NK-92 treated with Interleukin-12 subunit alpha and Interleukin-12 subunit beta, amount 100 ng/mL, for 24 hours (cell line): Measurements from ENCODE around the gene BTF3.
"Not testable (repeated sequence)": the region's sequence is repeated elsewhere in the genome, so short reads cannot be mapped to it uniquely, and the experiment has no call there.

Experiments
- DNase-seq: peaks from one replicate; lab custom pipeline; 2025; lab: John Stamatoyannopoulos, UW

BTF3 gene

DNA sequence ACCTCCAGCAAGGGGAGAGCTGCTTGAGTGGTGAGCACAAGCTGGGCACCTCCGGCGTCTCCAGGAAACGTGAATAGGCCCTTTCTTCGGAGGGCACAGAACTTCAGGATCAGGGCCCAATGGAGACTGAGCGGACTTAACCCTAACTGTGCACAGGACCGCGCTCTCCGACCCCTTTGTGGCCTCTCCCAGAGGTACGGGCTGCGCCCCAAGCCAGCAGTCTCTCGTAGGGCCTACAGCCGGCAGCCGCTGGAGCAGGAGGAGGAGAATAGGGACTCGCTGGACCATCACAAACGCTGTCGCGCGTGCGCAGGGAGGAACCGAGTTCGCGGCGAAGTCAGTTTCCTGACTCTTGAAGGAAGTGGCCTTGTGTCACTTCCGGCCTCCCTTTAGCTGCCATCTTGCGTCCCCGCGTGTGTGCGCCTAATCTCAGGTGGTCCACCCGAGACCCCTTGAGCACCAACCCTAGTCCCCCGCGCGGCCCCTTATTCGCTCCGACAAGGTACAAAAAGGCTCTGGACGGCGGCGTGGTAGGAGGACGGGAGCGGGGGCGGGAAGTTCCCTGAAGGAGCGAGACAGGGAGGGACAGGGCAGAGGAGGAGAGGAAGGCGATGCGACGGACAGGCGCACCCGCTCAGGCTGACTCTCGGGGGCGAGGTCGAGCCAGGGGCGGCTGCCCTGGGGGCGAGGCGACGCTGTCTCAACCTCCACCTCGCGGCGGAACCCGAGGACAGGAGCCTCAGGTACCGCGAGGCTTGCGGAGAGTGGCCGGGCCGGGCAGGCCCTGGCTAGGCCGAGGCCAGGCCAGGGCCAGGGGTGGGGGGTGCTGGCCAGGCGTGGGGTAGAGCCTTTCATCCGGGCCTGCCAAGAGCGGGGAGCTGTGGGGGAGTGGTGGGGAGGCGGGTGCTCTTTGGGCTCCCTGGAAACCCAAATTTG, at the start of gene BTF3:
BTF3 (plus strand) TSS at position 386 of the 936 bp plus-strand sequence; CDS start at position 612, 226 bp downstream.
- peak; percentile 94 for DNase-seq

DNA sequence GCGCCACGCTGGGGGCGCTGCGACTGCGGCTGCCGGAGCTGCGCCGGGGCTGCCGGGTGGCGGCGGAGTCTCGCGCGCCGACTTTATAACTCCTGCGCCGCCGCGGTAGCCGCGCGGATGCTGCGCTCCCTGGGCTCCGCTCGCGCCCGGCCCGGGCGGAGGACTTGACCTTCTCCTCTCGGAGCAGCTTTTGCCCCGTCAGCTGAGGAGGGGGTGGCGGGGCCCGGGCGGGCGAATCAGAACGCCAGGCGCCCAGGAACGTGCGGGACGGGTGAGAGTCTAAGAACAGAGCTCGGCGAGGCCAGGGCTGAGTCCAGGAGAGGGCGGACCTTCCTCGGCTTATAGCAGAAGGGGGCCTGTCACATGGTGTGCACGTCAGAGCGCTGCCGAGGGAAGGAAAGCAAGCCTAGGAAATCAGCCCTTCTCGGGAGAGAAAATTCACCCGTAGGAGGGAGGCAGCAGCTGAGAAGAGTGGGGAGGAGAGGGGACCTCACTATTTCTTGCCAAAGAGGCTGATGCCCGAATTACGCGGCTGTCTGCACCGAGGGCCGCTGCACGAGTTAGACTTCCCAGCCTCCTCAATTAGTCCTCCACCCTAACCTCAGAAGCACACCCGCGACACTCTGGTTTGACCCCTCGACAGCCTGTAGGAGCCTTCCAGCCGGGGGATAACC, 49.6 kb upstream of the BTF3 start, which contains the start of gene FOXD1:
FOXD1 (minus strand) TSS at position 315 of the 674 bp plus-strand sequence. CDS start 415 bp downstream, outside the sequence.
- DNase-seq: peak; percentile 68

DNA sequence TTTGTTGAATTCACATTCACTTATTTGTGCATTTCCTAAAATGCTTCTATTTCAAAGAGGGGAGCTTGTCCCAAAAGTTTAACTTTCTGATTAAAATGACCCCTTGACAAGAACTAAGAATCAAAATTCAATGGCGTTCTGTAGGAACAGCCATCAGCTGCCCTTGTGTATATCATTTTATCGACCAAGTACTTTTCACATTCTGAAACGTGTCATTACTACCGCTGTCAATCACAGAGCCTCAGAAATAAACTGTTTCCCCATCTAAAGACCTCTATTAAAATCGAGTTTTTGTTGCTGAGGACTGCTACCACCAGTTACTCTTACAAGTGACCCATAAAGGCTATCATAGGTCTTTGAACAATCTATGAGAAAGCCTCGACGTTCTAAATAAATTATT, 48.1 kb upstream of the BTF3 start:
- no peak for DNase-seq

DNA sequence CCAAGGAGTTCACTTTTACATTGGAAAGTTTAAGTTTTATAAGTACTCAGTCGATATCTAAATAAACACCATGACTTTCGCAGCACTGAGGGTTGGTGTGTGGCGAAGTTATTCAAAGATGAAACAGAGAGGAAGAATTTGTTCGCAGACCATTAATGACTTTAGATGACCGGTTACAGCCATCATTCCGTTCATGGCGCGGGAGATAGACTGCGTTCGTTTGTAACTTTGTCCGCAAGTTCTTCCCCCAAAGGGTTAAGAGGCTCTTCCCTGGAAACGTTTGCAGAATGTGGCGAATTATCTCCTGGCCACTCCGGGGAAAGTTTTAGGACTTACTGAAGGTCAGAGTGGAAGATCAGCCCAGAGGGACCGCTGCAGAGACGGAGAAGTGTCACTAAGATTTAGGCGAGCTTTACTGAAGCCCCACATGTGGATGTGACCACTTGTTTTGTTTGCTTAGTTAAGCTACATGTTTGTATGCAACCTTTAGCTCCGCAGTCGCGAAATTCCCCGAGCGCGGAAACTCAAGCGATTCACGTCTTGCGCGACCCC, 47.5 kb upstream of the BTF3 start:
- DNase-seq: no peak

DNA sequence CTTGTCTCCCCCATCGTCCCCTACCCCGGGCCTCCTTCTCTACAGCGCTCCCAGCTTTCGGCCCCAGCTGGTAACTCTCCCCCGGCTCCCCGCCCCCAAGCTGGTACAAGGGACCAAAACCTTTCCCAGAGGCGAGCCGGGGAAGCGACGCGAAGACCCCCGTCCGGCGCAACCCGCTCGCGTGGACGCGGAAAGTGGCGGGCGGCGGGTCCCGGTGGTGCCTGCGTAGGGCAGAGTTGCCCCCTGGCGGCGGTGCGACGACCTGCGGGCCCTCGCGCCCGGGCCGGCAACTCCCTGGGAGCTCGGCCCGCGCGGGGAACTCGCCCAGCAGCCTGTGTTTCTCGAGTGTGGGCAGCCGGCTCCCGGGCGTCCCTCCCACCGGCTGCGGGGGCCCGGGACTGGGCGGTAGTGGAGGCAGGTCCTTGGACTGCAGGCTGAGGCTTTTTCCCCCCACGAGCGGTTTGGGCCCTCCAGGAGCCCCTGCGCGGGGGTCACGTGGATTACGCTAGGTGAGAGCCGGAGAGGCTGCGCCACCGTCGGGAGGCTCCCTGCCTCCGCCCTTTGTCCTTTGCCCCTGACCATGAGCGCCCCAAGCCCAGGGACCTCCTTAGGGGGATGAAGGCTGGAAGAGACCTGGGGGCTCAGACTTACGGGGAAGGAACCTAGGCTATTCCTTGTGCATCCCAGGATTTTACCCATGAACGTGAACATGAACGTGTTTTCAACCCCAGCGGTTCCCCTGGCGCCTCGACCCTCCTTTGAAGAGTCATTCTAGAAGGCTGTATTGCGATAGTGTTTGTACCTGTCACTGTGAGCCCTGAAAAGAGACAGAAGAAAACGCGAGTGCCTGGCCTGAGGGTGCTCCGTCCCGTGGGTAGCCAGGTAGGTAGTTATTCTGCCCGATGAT, 46.8 kb upstream of the BTF3 start:
- peak; percentile 19 for DNase-seq

DNA sequence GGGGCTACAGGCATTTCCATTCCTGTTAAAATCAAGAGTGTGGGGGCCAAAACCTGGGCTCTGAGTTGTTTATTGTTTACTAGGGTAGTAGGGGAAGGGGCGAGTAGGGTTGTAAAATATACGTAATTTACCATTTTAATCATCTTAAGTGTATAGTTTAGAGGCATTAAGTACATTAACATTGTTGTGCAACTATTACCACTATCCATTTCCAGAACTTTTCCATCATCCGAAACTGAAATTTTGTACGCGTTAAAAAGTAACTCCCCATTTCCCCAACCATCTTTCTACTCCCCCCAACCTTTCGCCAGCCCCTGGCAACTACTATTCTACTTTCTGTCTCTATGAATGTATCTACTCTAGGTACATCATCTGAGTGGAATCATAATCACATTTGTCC, 46.0 kb upstream of the BTF3 start:
- no peak for DNase-seq

DNA sequence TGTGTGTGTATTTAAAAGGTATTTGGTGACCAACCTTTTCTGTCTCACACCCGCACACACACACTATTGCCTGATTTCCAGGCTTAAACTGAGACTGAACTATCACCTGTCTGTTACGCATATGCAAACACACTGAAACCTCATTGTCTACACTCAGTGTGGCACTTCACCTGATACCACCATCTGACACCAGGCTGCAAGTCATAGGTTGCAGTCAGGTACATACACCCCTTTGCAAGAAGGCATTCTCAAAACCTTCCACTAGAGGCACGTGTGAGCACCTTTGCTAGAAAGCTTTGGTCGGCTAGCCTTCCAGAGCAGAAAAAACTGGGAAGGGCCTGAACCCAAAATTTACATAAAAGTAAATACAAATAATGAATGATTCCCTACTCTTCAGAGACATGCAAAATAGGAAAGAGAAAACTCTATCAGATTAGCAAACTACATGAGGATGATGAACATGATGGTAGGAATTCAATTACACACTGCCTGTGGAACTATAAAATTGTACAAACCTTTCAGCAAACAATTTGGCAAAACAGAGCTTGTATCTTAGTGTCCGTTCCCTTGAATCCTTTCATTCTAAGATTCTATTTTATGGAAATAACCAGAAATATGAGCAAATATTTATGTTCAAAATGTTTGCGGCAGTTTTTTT, 43.7 kb upstream of the BTF3 start:
- peak; percentile 17 for DNase-seq

DNA sequence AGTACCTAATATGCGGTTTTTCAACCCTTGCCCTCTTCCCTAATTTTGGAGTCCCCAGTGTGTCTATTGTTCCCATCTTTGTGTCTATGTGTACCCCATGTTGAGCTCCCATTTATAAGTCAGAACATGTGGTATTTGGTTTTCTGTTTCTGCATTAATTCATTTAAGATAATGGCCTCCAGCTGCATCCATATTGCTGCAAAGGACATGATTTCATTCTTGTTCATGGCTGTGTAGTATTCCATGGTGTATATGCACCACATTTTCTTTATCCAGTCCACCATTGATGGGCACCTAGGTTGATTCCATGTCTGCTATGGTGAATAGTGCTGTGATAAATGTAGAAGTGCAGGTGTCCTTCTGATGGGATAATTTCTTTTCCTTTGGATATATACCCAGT, 41.8 kb upstream of the BTF3 start:
- not testable (repeated sequence) for DNase-seq

DNA sequence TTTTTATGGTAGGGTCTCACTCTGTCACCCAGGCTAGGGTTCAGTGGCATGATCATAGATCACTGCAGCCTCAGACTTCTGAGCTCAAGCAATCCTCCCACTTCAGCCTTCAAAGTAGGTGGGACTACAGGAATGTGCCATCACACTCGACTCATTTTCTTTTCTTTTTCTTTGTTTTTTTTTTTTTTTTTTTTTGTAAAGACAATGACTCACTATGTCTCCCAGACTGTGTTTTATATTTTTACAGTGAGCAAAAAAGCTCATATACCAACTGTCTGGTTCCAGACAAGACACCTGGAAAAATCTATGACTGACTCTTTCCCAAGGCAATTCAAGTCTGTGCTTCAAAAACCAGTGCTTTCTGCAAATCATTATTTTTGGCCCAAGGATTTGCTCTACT, 38.9 kb upstream of the BTF3 start:
- DNase-seq: no peak

DNA sequence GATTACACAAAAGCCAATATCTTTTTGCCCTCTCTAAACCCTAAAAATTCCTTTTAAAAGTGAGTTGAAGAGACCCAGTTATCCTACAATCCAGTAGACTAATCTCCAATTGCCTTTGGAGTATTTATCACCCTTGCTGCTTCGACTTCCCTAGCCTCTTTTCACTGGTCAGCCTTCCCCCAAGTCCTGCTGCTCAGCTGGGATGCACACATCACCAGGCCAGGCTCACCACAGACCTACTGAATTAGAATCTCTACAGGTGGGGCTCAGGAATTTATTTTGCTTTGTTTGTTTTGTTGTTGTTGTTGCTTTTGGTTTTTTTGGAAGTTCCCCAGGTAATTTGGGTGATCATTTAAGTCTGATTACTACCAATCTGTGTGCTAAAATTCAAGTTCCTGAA, 38.1 kb upstream of the BTF3 start:
- DNase-seq: no peak

DNA sequence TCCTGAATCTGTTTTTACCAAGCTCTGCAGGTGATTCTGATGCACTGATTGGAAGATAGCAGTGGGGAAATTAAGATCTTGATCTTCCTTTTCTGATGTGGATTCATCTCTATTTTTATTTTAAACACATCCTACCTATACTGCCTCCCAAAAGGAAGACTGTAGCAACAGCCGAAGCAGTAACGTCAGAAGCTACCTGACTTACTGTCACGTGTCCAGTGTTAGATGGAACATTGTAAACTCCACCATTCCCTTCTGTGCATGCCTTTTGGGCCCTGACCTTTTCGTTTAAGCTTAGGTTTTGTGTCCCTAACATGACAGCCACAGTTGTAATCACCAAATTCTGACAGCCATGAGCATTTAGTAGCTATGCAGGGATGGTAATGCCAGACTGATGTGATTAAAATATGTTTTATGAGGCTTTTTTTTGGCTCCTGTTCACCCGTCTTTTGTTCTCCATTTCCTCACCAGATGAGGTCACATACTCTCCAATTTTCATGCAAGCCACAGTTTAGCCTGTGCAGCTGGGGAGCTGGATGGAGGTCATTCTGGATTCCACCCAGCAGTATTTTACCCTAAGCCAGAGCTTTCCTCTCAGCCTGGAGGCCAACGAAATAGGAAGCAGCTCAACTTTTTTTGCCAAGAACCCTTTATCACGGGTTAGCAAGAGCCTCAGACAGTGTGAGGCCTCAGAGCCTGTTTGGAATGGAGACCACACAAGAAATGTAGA, 34.1 kb upstream of the BTF3 start:
- DNase-seq: no peak

DNA sequence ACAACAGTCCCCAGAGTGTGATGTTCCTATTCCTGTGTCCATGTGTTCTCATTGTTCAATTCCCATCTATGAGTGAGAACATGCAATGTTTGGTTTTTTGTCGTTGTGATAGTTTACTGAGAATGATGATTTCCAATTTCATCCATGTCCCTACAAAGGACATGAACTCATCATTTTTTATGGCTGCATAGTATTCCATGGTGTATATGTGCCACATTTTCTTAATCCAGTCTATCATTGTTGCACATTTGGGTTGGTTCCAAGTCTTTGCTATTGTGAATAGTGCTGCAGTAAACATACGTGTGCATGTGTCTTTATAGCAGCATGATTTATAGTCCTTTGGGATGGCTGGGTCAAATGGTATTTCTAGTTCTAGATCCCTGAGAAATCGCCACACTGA, 29.6 kb upstream of the BTF3 start:
- not testable (repeated sequence) for DNase-seq

DNA sequence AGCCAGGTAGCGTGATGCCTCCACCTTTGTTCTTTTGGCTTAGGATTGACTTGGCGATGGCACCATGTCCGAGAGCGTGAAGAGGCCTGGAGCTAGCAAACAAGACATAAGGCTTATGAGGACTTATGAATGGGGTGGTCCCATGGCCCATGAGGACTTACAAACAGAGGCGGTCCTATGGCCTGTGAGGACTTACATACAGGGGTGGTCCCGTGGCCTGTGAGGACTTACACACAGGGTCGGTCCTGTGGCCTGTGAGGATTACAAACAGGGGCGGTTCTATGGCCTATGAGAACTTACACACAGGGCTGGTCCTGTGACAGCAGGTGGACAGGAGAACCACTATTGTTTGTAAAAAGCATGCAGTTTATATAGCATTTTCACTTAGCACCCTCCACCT, 28.4 kb upstream of the BTF3 start:
- DNase-seq: no peak

DNA sequence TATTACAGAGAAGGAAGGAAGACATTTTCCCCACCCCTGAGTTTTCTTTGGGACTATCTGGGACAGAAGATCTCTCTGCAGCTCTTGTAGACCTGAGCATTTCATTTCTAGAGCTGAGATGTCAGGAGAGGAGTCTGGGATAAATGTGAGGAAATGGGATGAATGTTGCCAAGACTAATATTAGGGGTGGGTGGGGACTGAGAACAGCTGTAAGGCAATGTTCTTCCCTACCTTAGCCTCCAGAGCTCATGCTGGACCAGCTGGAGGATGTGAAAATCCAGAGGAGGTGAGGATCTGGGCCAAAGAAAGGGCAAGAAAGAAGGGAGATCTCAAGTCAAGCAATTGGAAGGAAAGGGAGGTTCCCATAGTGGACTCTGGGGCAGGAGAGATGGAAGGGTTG, 26.6 kb upstream of the BTF3 start:
- no peak for DNase-seq

DNA sequence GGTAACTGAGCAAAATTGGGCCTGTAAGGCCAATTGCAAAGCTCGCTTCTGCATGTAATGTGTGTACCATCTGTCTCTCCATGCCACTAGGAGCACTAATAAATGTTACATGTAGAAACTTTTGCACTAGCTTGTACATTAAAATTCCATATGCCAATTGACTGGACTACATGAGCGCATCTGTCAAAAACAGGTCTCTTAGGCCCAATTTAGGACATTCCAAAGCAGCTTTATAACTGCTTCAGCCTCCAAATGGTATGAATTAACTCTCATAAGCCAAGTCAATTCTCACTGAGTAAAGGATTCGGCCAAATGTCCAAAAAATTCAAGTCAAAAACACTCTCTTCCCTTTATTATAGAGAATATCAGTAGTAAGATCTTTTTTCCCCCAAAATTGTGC, 26.1 kb upstream of the BTF3 start:
- no peak for DNase-seq

DNA sequence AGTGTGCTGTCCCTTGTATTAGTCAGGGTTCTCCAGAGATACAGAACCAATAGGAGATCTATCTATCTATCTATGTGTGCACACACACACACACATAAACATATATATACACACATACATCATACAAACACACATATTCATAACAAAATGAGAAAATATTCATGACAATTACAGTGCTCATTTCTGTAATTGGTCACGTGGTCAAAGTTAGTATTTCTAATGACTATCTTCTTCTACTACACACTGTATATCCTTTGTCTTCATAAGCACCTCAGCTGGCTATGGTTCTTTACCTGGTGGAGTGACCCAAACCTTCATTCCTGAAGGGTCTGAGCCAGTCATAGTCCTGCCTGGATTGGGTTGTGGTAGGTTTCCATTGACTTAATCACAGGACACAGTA, 17.7 kb upstream of the BTF3 start:
- no peak for DNase-seq

DNA sequence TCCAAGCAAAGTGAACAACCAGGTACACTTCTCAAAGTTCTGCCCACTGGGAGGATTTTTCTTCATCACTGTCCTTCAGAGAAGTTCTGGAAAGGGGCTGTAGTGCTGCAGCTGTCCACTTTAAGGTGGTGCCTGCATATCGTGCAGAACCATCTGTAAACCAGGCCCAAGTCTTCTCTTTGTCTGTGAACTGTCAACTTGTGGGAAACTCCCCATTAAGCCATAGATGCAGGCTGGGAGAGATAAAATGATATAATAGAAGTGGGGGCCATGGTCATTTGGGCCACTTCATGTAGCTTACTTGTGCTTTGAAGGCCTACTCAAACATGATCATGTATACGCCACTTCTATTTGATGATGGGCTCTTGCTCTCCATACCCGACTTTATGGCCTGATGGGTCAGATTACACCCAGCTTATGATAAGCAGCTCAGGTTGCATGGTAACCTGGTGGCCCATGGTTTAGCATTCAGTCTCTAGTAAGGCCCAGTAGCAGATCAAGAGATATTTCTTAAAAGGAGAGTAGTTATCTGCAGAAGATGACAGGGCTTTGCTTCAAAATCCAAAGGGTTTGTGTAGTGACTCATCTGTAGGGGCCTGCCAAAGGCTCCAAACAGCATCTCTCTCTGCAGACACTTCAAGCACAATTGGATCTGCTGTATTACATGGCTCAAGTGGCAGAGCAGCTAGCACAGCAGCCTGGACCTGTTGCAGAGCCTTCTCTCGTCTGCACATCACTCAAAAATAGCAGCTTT, 15.7 kb upstream of the BTF3 start:
- no peak for DNase-seq

DNA sequence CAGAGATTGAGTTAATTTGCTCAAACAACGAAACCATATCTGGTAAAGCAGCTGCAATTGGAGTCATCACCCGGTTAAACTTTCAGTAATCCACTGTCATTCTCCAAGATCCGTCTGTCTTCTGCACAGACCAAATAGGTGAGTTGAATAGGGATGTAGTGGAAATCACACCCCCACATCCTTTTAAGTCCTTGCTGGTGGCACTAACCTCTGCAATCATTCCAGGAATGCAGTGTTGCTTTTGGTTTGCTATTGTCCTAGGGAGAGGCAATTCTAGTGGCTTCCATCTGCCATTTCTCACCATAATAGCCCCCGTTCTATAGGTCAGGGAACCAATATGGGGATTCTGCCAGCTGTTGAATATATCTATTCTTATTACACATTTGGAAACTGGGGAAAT, 14.6 kb upstream of the BTF3 start:
- DNase-seq: no peak

DNA sequence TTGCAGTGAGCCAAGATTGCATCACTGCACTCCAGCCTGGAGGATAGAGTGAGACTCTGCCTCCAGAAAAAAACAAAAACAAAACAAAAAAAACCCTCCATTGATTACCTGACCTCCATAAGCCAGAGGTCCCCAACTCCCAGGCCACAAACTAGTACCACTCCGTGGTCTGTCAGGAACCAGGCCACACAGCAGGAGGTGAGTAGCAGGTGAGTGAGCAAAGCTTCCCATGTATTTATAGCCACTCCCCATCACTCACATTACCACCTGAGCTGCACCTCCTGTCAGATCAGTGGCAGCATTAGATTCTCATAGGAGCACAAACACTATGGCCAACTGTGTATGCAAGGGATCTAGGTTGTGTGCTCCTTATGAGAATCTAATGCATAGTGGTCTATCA, 13.7 kb upstream of the BTF3 start:
- no peak for DNase-seq

DNA sequence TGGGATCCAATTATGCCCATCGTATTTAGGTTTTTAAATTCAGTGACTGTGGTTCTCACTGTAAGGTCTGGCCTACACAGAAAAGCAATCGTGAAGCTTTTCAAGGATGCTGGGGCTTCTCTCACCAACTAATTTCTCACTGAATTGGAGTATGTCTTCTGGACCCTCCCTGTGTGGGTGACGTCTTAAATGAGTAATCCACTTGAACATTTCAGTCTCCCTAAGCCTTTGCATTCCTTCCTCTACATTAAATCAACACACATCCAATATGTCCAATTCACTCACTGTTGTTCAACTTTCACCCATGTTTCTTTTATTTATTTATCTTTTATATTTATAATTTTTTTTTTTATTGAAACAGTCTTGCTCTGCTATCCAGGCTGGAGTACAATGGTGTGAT, 12.5 kb upstream of the BTF3 start:
- no peak for DNase-seq
